Measurements from ENCODE around the gene CNOT2.

Gene CNOT2

GRCh38 chr12:70398002-70398401 is 154.8 kb downstream of the CNOT2 start:
- Histone ChIP-seq H3K4me3 (replicated peaks; ENCODE audit: insufficient read depth, low read length) (no peak overlapping the region), H3K27ac (replicated peaks) (no peak overlapping the region), H3K27me3 (ENCODE audit: insufficient read depth, poor library complexity, severe bottlenecking) (no peaks in the 10 kb centered on the region)
- TF ChIP-seq POLR2AphosphoS5 (IDR thresholded peaks at IDR 0.05; ENCODE audit: low read depth): no peak
- DNase-seq (ENCODE audit: low read depth in 1 of 2, low spot score in 1 of 2): no peak

- Histone ChIP-seq H3K27me3 (ENCODE audit: insufficient read depth, poor library complexity, severe bottlenecking) (no peaks in the 10 kb centered on the region), H3K4me3 (replicated peaks; ENCODE audit: insufficient read depth, low read length) (no peak overlapping the region), H3K27ac (replicated peaks) (no peak overlapping the region)
- no peak for DNase-seq (ENCODE audit: low read depth in 1 of 2, low spot score in 1 of 2)
- TF ChIP-seq SPI1 (IDR thresholded peaks at IDR 0.05; ENCODE audit: borderline replicate concordance, low read depth) (no peak), GABPA (IDR thresholded peaks at IDR 0.05; ENCODE audit: low read depth) (no peak), REST (IDR thresholded peaks at IDR 0.05; ENCODE audit: insufficient replicate concordance, low read depth) (no peak), CTCF (IDR thresholded peaks at IDR 0.05; ENCODE audit: insufficient read depth, low read length) (no peak)
These were observed 155.6 kb downstream of the CNOT2 start for GRCh38 chr12:70398862-70399261.

GRCh38 chr12:70399311-70399710 is 156.1 kb downstream of the CNOT2 start:
- Histone ChIP-seq H3K27me3 (ENCODE audit: insufficient read depth, poor library complexity, severe bottlenecking) (no peaks in the 10 kb centered on the region), H3K27ac (replicated peaks) (no peak overlapping the region), H3K4me3 (replicated peaks; ENCODE audit: insufficient read depth, low read length) (no peak overlapping the region)
- TF ChIP-seq SPI1 (IDR thresholded peaks at IDR 0.05; ENCODE audit: borderline replicate concordance, low read depth) (no peak), REST (IDR thresholded peaks at IDR 0.05; ENCODE audit: insufficient replicate concordance, low read depth) (no peak), POLR2AphosphoS5 (IDR thresholded peaks at IDR 0.05; ENCODE audit: low read depth) (no peak), CTCF (IDR thresholded peaks at IDR 0.05; ENCODE audit: insufficient read depth, low read length) (no peak), GABPA (IDR thresholded peaks at IDR 0.05; ENCODE audit: low read depth) (no peak)
- no peak for DNase-seq (ENCODE audit: low read depth in 1 of 2, low spot score in 1 of 2)

- H3K27ac ChIP-seq (replicated peaks): no peak overlapping the region
- H3K27me3 ChIP-seq (ENCODE audit: insufficient read depth, poor library complexity, severe bottlenecking): no peaks in the 10 kb centered on the region
- H3K4me3 ChIP-seq (replicated peaks; ENCODE audit: insufficient read depth, low read length): no peak overlapping the region
- TF ChIP-seq REST (IDR thresholded peaks at IDR 0.05; ENCODE audit: insufficient replicate concordance, low read depth) (no peak), CTCF (IDR thresholded peaks at IDR 0.05; ENCODE audit: insufficient read depth, low read length) (no peak), SPI1 (IDR thresholded peaks at IDR 0.05; ENCODE audit: borderline replicate concordance, low read depth) (no peak), POLR2AphosphoS5 (IDR thresholded peaks at IDR 0.05; ENCODE audit: low read depth) (no peak), GABPA (IDR thresholded peaks at IDR 0.05; ENCODE audit: low read depth) (no peak)
- no peak for DNase-seq (ENCODE audit: low read depth in 1 of 2, low spot score in 1 of 2)
These were observed 156.9 kb downstream of the CNOT2 start for GRCh38 chr12:70400124-70400523.

All from HL-60 (cell line).